Natural killer cell (primary cell): ENCODE measurements around the gene ADGRL1. TPM values are rescaled to one million over a fixed set of nuclear protein-coding genes. Genes with fewer than 3 reads are reported as not detected.
A peak's percentile ranks its signal among the peaks of the same experiment; 100 is the strongest.

ENCODE experiments used
- ATAC-seq, 3 donors: fragments of 150-1000 bp in 2 of 3; fragments of 200-7000 bp in 1 of 3; cut with Tn5 transposase; 1 replicate in 1 of 3; 2 replicates in 2 of 3; pipeline ENCODE4 v1.10.0; 2021; ENCODE audit warnings: mild to moderate bottlenecking in 2 of 3, moderate library complexity in 2 of 3
- DNase-seq, 2 donors: peaks; one replicate each; pipeline versions ENCODE4 v3.0.0 to v3.0.0-alpha.2; 2013 to 2021; ENCODE audit warnings: mixed read lengths in 1 of 2
- H3K27ac ChIP-seq: one replicate; pipeline ENCODE4 v1.5.1; 2013; ENCODE audit warnings: mild to moderate bottlenecking, low read length
- H3K27me3 ChIP-seq: one replicate; pipeline ENCODE4 v1.6.1; 2013; ENCODE audit warnings: low read length; ENCODE audit not compliant: control insufficient read depth, insufficient read depth
- H3K36me3 ChIP-seq: one replicate; pipeline ENCODE4 v1.6.1; 2013; ENCODE audit warnings: low read length; ENCODE audit not compliant: control insufficient read depth, insufficient read depth
- H3K4me1 ChIP-seq: one replicate; pipeline ENCODE4 v1.6.1; 2013; ENCODE audit warnings: low read length; ENCODE audit not compliant: control insufficient read depth, insufficient read depth
- H3K4me3 ChIP-seq: one replicate; pipeline ENCODE4 v1.5.1; 2013; ENCODE audit warnings: low read length
- H3K9me3 ChIP-seq: one replicate; pipeline ENCODE4 v1.6.1; 2013; ENCODE audit warnings: low read length; ENCODE audit not compliant: control insufficient read depth, insufficient read depth
- H3K27ac Mint-ChIP-seq, 2 donors: one replicate each; pipeline ENCODE4 v1.8.0; 2022; ENCODE audit warnings: mild to moderate bottlenecking in 2 of 2, mixed read lengths in 2 of 2, moderate library complexity in 1 of 2
- H3K27me3 Mint-ChIP-seq, 2 donors: one replicate each; pipeline ENCODE4 v1.8.0; 2022; ENCODE audit warnings: low read depth in 2 of 2, mixed read lengths in 2 of 2
- H3K36me3 Mint-ChIP-seq: one replicate; pipeline ENCODE4 v1.8.0; 2022; ENCODE audit warnings: mixed read lengths
- H3K4me1 Mint-ChIP-seq, 2 donors: one replicate each; pipeline ENCODE4 v1.8.0; 2022; ENCODE audit warnings: mixed read lengths in 2 of 2
- H3K4me3 Mint-ChIP-seq: one replicate; pipeline ENCODE4 v1.8.0; 2022; ENCODE audit warnings: mild to moderate bottlenecking, moderate library complexity, mixed read lengths
- H3K9me3 Mint-ChIP-seq, 2 donors: one replicate each; pipeline ENCODE4 v1.8.0; 2022; ENCODE audit warnings: mixed read lengths in 2 of 2
- WGBS: methylation state at CpG from one replicate; pipeline ENCODE4 v1.1.7; 2013; ENCODE audit warnings: missing lambda C conversion rate; ENCODE audit not compliant: insufficient coverage; 5-methylcytosine and 5-hydroxymethylcytosine counted together
- intact Hi-C: fragments of 100-400 bp; cut with micrococcal nuclease; formaldehyde crosslinking; loops from one replicate; pipeline ENCODE4 v1.14.2; 2022
- total RNA-seq, 4 donors: library from RNA; stranded (reverse); fragments of 120-200 nt in 1 of 4; gene quantifications; one replicate each; pipeline versions ENCODE4 v1.2.3 to v1.2.4, GENCODE V29; 2013 to 2022
- TF ChIP-seq, protein P1 (sequence below): fragments of 200-600 bp; IDR thresholded peaks from one replicate; pipeline ENCODE4 v1.8.0; 2022; ENCODE audit warnings: antibody characterized with exemption

ADGRL1 gene
- total RNA-seq, 3 donors from 2014 or later (not counting 1 experiment from before 2014, with no cell fraction given): 47.3 to 54.3 (median 52.7) TPM

DNA sequence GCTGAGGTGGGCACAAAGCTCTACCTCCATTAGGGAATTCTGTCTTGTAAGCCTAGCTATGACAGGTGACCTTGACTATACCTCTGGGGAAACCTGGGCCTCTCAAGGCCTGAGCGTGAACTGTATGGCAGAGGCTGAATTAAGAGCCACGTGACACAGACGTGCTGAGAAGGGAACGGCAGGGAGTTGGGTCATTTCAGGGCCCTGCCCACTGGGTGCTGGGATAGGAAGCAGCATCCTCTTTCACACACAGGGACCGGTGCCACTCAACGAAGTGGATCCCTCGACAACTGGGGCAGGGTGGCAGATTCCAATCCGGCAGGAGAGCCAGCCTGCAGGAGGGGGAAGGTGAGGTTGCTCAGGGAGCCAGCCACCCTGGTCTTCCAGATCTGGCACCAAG lies 78.8 kb downstream of the ADGRL1 start:
- H3K4me1 Mint-ChIP-seq: no peaks in the 10 kb centered on the region
- no peaks in the 10 kb centered on the region for H3K27me3 Mint-ChIP-seq
- TF ChIP-seq, protein P1, sequence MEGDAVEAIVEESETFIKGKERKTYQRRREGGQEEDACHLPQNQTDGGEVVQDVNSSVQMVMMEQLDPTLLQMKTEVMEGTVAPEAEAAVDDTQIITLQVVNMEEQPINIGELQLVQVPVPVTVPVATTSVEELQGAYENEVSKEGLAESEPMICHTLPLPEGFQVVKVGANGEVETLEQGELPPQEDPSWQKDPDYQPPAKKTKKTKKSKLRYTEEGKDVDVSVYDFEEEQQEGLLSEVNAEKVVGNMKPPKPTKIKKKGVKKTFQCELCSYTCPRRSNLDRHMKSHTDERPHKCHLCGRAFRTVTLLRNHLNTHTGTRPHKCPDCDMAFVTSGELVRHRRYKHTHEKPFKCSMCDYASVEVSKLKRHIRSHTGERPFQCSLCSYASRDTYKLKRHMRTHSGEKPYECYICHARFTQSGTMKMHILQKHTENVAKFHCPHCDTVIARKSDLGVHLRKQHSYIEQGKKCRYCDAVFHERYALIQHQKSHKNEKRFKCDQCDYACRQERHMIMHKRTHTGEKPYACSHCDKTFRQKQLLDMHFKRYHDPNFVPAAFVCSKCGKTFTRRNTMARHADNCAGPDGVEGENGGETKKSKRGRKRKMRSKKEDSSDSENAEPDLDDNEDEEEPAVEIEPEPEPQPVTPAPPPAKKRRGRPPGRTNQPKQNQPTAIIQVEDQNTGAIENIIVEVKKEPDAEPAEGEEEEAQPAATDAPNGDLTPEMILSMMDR: no peak
- Histone ChIP-seq H3K4me3 (no peak overlapping the region), H3K9me3 (no peaks in the 10 kb centered on the region), H3K4me1 (peaks cover 11% of the 10 kb centered on the region), H3K27ac (no peak overlapping the region), H3K36me3 (no peaks in the 10 kb centered on the region), H3K27me3 (no peaks in the 10 kb centered on the region)
- no peak overlapping the region for H3K4me3 Mint-ChIP-seq
- no peaks in the 10 kb centered on the region for H3K9me3 Mint-ChIP-seq
- ATAC-seq (peak in 1 of 3 donors; percentile 32), DNase-seq (no peak)
- H3K36me3 Mint-ChIP-seq: no peaks in the 10 kb centered on the region
- no peak overlapping the region for H3K27ac Mint-ChIP-seq
- intact Hi-C loops: no loop called here
- 96% methylated on average over 8 of the region's 8 CpGs for WGBS

DNA sequence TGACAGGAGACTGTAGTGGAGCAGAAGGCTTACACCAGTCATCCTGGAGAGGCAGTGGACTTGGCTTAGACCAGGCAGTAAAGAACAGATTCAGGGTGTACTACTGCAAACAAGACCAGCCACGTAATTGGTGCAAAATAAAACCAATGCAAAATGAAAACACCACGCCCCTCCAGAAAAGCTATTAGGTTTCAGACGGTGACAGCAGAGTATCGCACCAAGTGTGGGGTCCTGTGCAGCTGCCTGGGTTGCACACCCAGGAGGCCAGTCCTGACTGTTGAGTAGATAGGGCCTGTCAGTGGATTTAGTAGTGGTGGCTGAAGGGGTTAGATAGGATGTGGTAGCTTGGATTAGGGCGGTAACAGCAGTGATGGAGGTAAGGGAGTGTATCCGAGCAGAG lies 83.0 kb downstream of the ADGRL1 start:
- no peaks in the 10 kb centered on the region for H3K9me3 Mint-ChIP-seq
- intact Hi-C loops: no loop called here
- no peaks in the 10 kb centered on the region for H3K27me3 Mint-ChIP-seq
- H3K4me1 ChIP-seq: peaks cover 14% of the 10 kb centered on the region
- TF ChIP-seq, protein P1: no peak
- DNase-seq (no peak), ATAC-seq (no peak)
- H3K27ac ChIP-seq: no peak overlapping the region
- H3K27ac Mint-ChIP-seq: no peak overlapping the region
- H3K9me3 ChIP-seq: no peaks in the 10 kb centered on the region
- peaks cover 9 to 10% of the 10 kb centered on the region in 2 donors for H3K4me1 Mint-ChIP-seq
- no peaks in the 10 kb centered on the region for H3K36me3 Mint-ChIP-seq
- no peak overlapping the region for H3K4me3 ChIP-seq
- H3K36me3 ChIP-seq: no peaks in the 10 kb centered on the region
- 96% methylated on average over 4 of the region's 6 CpGs for WGBS
- H3K27me3 ChIP-seq: no peaks in the 10 kb centered on the region
- no peak overlapping the region for H3K4me3 Mint-ChIP-seq

DNA sequence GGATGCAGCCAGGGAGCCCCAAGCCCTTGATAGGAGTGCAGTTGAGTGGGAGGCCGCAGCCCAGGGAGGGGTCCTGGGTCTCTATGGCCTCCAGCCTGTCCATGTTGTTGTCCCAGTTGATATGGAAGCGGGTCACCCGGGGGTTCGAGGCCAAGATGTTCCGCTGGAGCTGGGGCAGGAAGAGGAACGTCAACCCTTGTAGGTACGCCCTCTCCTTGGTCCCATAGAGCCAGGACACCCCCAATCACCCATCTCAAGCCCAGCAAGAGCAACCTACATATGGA lies 85.5 kb downstream of the ADGRL1 start:
- H3K4me3 ChIP-seq: no peak overlapping the region
- 99% methylated on average over 7 of the region's 7 CpGs for WGBS
- no peaks in the 10 kb centered on the region for H3K27me3 ChIP-seq
- H3K36me3 ChIP-seq: no peaks in the 10 kb centered on the region
- Mint-ChIP-seq H3K4me3 (no peak overlapping the region), H3K4me1 (peaks cover 24% of the 10 kb centered on the region in 2 donors), H3K36me3 (no peaks in the 10 kb centered on the region), H3K27ac (peak overlapping the region; percentile 94 to 97), H3K27me3 (no peaks in the 10 kb centered on the region), H3K9me3 (no peaks in the 10 kb centered on the region)
- ATAC-seq (no peak), DNase-seq (no peak)
- TF ChIP-seq, protein P1: no peak
- intact Hi-C loops: no loop called here
- no peaks in the 10 kb centered on the region for H3K9me3 ChIP-seq
- H3K27ac ChIP-seq: no peak overlapping the region
- H3K4me1 ChIP-seq: peaks cover 29% of the 10 kb centered on the region
